ENCODE results near the gene PDE8A.
"Not testable (repeated sequence)": the region's sequence is repeated elsewhere in the genome, so short reads cannot be mapped to it uniquely, and the experiment has no call there.

Gene PDE8A

GRCh38 chr15:84988909-84989644, 7.4 kb downstream of the PDE8A start:
- H3K9me3 ChIP-seq (ENCODE audit: control insufficient read depth, insufficient read depth, low read length) = 0 out of 2 replicates have a peak, but pooled peaks cover 2% of the 10 kb centered on the region
- peaks cover 3% of the 10 kb centered on the region; the same call in 1 of the 2 replicates for H3K4me1 ChIP-seq (ENCODE audit: insufficient read depth, low read length)
- no peaks in the 10 kb centered on the region for H3K36me3 ChIP-seq (ENCODE audit: insufficient read depth, low read length)
- H3K9ac ChIP-seq (ENCODE audit: low read depth, low read length) = no peak overlapping the region

GRCh38 chr15:84990507-84990906, 8.9 kb downstream of the PDE8A start:
- Histone ChIP-seq H3K36me3 (ENCODE audit: insufficient read depth, low read length) (no peaks in the 10 kb centered on the region), H3K4me1 (ENCODE audit: insufficient read depth, low read length) (peaks cover 3% of the 10 kb centered on the region; the same call in 1 of the 2 replicates), H3K9me3 (ENCODE audit: control insufficient read depth, insufficient read depth, low read length) (0 out of 2 replicates have a peak, but pooled peaks cover 2% of the 10 kb centered on the region), H3K9ac (ENCODE audit: low read depth, low read length) (no peak overlapping the region)

- Histone ChIP-seq H3K36me3 (ENCODE audit: insufficient read depth, low read length) (no peaks in the 10 kb centered on the region), H3K9me3 (ENCODE audit: control insufficient read depth, insufficient read depth, low read length) (0 out of 2 replicates have a peak, but pooled peaks cover 2% of the 10 kb centered on the region), H3K4me1 (ENCODE audit: insufficient read depth, low read length) (peaks cover 3% of the 10 kb centered on the region; the same call in 1 of the 2 replicates), H3K9ac (ENCODE audit: low read depth, low read length) (no peak overlapping the region)
Observed at GRCh38 chr15:84991014-84991712, 9.5 kb downstream of the PDE8A start.

GRCh38 chr15:84992157-84992944, 10.7 kb downstream of the PDE8A start:
- no peaks in the 10 kb centered on the region for H3K36me3 ChIP-seq (ENCODE audit: insufficient read depth, low read length)
- H3K9me3 ChIP-seq (ENCODE audit: control insufficient read depth, insufficient read depth, low read length) = 0 out of 2 replicates have a peak, but pooled peaks cover 2% of the 10 kb centered on the region
- H3K9ac ChIP-seq (ENCODE audit: low read depth, low read length) = no peak overlapping the region
- H3K4me1 ChIP-seq (ENCODE audit: insufficient read depth, low read length) = peaks cover 3% of the 10 kb centered on the region; the same call in 1 of the 2 replicates

GRCh38 chr15:84996055-84996454, 14.4 kb downstream of the PDE8A start:
- H3K36me3 ChIP-seq (ENCODE audit: insufficient read depth, low read length) = no peaks in the 10 kb centered on the region
- H3K9me3 ChIP-seq (ENCODE audit: control insufficient read depth, insufficient read depth, low read length) = 0 out of 2 replicates have a peak, but pooled peaks cover 1% of the 10 kb centered on the region
- peaks cover 2% of the 10 kb centered on the region; the same call in 1 of the 2 replicates for H3K4me1 ChIP-seq (ENCODE audit: insufficient read depth, low read length)
- H3K9ac ChIP-seq (ENCODE audit: low read depth, low read length) = no peak overlapping the region

GRCh38 chr15:84996714-84997113, 15.1 kb downstream of the PDE8A start:
- not testable (repeated sequence) for H3K4me1 ChIP-seq (ENCODE audit: insufficient read depth, low read length); H3K36me3 ChIP-seq (ENCODE audit: insufficient read depth, low read length); H3K9ac ChIP-seq (ENCODE audit: low read depth, low read length); H3K9me3 ChIP-seq (ENCODE audit: control insufficient read depth, insufficient read depth, low read length)

- not testable (repeated sequence) for H3K4me1 ChIP-seq (ENCODE audit: insufficient read depth, low read length); H3K9ac ChIP-seq (ENCODE audit: low read depth, low read length); H3K36me3 ChIP-seq (ENCODE audit: insufficient read depth, low read length); H3K9me3 ChIP-seq (ENCODE audit: control insufficient read depth, insufficient read depth, low read length)
Observed at GRCh38 chr15:84997214-84997613, 15.6 kb downstream of the PDE8A start.

GRCh38 chr15:85000189-85000864, 18.7 kb downstream of the PDE8A start:
- H3K36me3 ChIP-seq (ENCODE audit: insufficient read depth, low read length) = no peaks in the 10 kb centered on the region
- 0 out of 2 replicates have a peak, but pooled peaks cover 6% of the 10 kb centered on the region for H3K4me1 ChIP-seq (ENCODE audit: insufficient read depth, low read length)
- no peak overlapping the region for H3K9ac ChIP-seq (ENCODE audit: low read depth, low read length)
- H3K9me3 ChIP-seq (ENCODE audit: control insufficient read depth, insufficient read depth, low read length) = no peaks in the 10 kb centered on the region

- Histone ChIP-seq H3K36me3 (ENCODE audit: insufficient read depth, low read length) (no peaks in the 10 kb centered on the region), H3K4me1 (ENCODE audit: insufficient read depth, low read length) (peaks cover 9% of the 10 kb centered on the region; the same call in 1 of the 2 replicates), H3K9me3 (ENCODE audit: control insufficient read depth, insufficient read depth, low read length) (no peaks in the 10 kb centered on the region), H3K9ac (ENCODE audit: low read depth, low read length) (no peak overlapping the region)
Observed at GRCh38 chr15:85000937-85001336, 19.3 kb downstream of the PDE8A start.

- H3K9me3 ChIP-seq (ENCODE audit: control insufficient read depth, insufficient read depth, low read length) = no peaks in the 10 kb centered on the region
- H3K4me1 ChIP-seq (ENCODE audit: insufficient read depth, low read length) = peaks cover 9% of the 10 kb centered on the region; the same call in 1 of the 2 replicates
- H3K9ac ChIP-seq (ENCODE audit: low read depth, low read length) = no peak overlapping the region
- no peaks in the 10 kb centered on the region for H3K36me3 ChIP-seq (ENCODE audit: insufficient read depth, low read length)
Observed at GRCh38 chr15:85002517-85002916, 20.9 kb downstream of the PDE8A start.

GRCh38 chr15:85003593-85004312, 22.1 kb downstream of the PDE8A start:
- Histone ChIP-seq H3K9ac (ENCODE audit: low read depth, low read length) (no peak overlapping the region), H3K4me1 (ENCODE audit: insufficient read depth, low read length) (peaks cover 9% of the 10 kb centered on the region; the same call in 1 of the 2 replicates), H3K36me3 (ENCODE audit: insufficient read depth, low read length) (no peaks in the 10 kb centered on the region), H3K9me3 (ENCODE audit: control insufficient read depth, insufficient read depth, low read length) (no peaks in the 10 kb centered on the region)

- Histone ChIP-seq H3K36me3 (ENCODE audit: insufficient read depth, low read length) (no peaks in the 10 kb centered on the region), H3K4me1 (ENCODE audit: insufficient read depth, low read length) (peaks cover 9% of the 10 kb centered on the region; the same call in 1 of the 2 replicates), H3K9ac (ENCODE audit: low read depth, low read length) (no peak overlapping the region), H3K9me3 (ENCODE audit: control insufficient read depth, insufficient read depth, low read length) (no peaks in the 10 kb centered on the region)
Observed at GRCh38 chr15:85004550-85004949, 22.9 kb downstream of the PDE8A start.

- H3K36me3 ChIP-seq (ENCODE audit: insufficient read depth, low read length) = no peaks in the 10 kb centered on the region
- H3K9me3 ChIP-seq (ENCODE audit: control insufficient read depth, insufficient read depth, low read length) = no peaks in the 10 kb centered on the region; the same call in 1 of the 2 replicates
- no peak overlapping the region for H3K9ac ChIP-seq (ENCODE audit: low read depth, low read length)
- peaks cover 9% of the 10 kb centered on the region; the same call in 1 of the 2 replicates for H3K4me1 ChIP-seq (ENCODE audit: insufficient read depth, low read length)
Observed at GRCh38 chr15:85005319-85005718, 23.7 kb downstream of the PDE8A start.

All from ES-I3 (cell line).